HepG2 (cell line): ENCODE results near the gene TXNDC11. TPM values are rescaled to one million over a fixed set of nuclear protein-coding genes. Genes with fewer than 3 reads are reported as not detected.

Source experiments
- ARID5B ChIP-seq: IDR thresholded peaks from 2 replicates; pipeline ENCODE4 v1.4.0; 2020; ENCODE audit warnings: mild to moderate bottlenecking, missing genetic modification reagents
- CEBPB ChIP-seq: IDR thresholded peaks from 2 replicates; pipeline ENCODE4 v1.6.1; 2011; ENCODE audit warnings: low read depth, low read length, improper control_type of control experiment, borderline replicate concordance
- MYPOP ChIP-seq: sonication (generic); formaldehyde crosslinking; IDR thresholded peaks from 2 replicates; pipeline ENCODE4 v1.8.1; 2023; ENCODE audit warnings: mild to moderate bottlenecking, moderate library complexity, missing genetic modification reagents
- NPAS2 ChIP-seq: sonication (generic); formaldehyde crosslinking; IDR thresholded peaks from 2 replicates; pipeline ENCODE4 v1.8.0; 2022; ENCODE audit warnings: mild to moderate bottlenecking, missing genetic modification reagents, borderline replicate concordance
- POGZ ChIP-seq: sonication (generic); formaldehyde crosslinking; IDR thresholded peaks from 2 replicates; pipeline ENCODE4 v1.4.0; 2020; ENCODE audit warnings: mild to moderate bottlenecking, missing genetic modification reagents
- RARA ChIP-seq: IDR thresholded peaks from 2 replicates; pipeline ENCODE4 v1.6.1; 2016; ENCODE audit warnings: missing genetic modification reagents, missing compliant biosample characterization
- ZBTB49 ChIP-seq: sonication (generic); formaldehyde crosslinking; IDR thresholded peaks from 2 replicates; pipeline ENCODE4 v1.4.0; 2020; ENCODE audit warnings: missing genetic modification reagents, borderline replicate concordance
- ZMYM3 ChIP-seq: sonication (generic); formaldehyde crosslinking; IDR thresholded peaks from 2 replicates; pipeline ENCODE4 v1.5.1; 2020; ENCODE audit warnings: mild to moderate bottlenecking, missing genetic modification reagents
- ZNF724P ChIP-seq: sonication (generic); formaldehyde crosslinking; IDR thresholded peaks from 2 replicates; pipeline ENCODE4 v1.8.0; 2022; ENCODE audit warnings: missing genetic modification reagents, borderline replicate concordance
- polyA plus RNA-seq, 8 experiments: library from polyadenylated mRNA; depleted of rRNA in 3 of 8; stranded (reverse) in 7 of 8; unstranded in 1 of 8; fragments of >200 nt; fragmentation: Illumina TruSeq in 4 of 8; extraction: Trizol in 4 of 8; gene quantifications; 2 replicates each; pipeline versions ENCODE4 v1.2.1 to v1.2.3, GENCODE V29; 2011 to 2016; ENCODE audit warnings: low read depth in 4 of 8, missing spikeins in 1 of 8, mixed read lengths in 1 of 8; ENCODE audit not compliant: insufficient read depth in 1 of 8
- total RNA-seq, 5 experiments: library from RNA; depleted of rRNA; stranded (reverse); fragments of >200 nt; fragmentation: Illumina TruSeq; extraction: Trizol; gene quantifications; 2 replicates each; pipeline ENCODE4 v1.2.3, GENCODE V29; 2016; ENCODE audit warnings: low read depth in 1 of 5

The TXNDC11 gene
- total and polyA plus RNA-seq, 2 of the 13 experiments (the other 11 are each of a cell fraction or from before 2014, with no cell fraction given), result 74.9 to 123 TPM

DNA sequence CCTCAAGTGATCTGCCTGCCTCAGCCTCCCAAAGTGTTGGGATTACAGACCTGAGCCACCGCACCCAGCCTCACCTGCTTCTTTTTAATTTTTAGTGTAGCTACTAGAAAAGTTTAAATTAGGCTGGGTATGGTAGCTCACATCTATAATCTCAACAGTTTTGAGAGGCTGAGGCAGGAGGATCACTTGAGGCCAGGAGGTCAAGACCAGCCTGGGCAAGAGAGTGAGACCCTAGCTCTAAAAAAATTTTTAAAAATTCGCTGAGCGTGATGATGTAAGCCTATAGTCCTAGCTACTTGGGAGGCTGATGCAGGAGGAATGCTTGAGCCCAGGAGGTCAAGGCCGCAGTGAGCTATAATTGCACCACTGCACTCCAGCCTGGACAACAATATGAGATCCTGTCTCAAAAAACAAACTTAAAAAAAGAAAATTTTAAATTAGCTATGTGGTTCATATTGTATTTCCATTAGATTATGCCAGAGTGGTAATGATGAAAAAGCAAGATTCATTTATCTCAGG, 34.9 kb downstream of the TXNDC11 start (continued):
- TF ChIP-seq ARID5B (peak; percentile 50; the same call in 1 of the 2 replicates), ZMYM3 (CRISPR knock-in tag) (peak; percentile 62), POGZ (peak; percentile 22; the same call in 1 of the 2 replicates), RARA (CRISPR knock-in tag) (peak; percentile 62), ZNF724P (CRISPR knock-in tag) (no peak), NPAS2 (CRISPR knock-in tag) (no peak), ZBTB49 (no peak), CEBPB (peak; percentile 35; the same call in 1 of the 2 replicates), MYPOP (CRISPR knock-in tag) (no peak)
- TF ChIP-seq, all 625 proteins: peak for 17
